Measurements from ENCODE around the gene PRKCH. TPM values are rescaled to one million over a fixed set of nuclear protein-coding genes. Genes with fewer than 3 reads are reported as not detected.
"Not testable (repeated sequence)": the region's sequence is repeated elsewhere in the genome, so short reads cannot be mapped to it uniquely, and the experiment has no call there.

Gene PRKCH
- polyA plus RNA-seq, 3 donors = 15.9 to 19.4 (median 18.9) TPM

GRCh38 chr14:61460718-61461611 is 139.6 kb downstream of the PRKCH start:
- no peak for DNase-seq (ENCODE audit: extremely low read depth in 1 of 11, low read depth in 9 of 11, low spot score in 4 of 11)

DNA sequence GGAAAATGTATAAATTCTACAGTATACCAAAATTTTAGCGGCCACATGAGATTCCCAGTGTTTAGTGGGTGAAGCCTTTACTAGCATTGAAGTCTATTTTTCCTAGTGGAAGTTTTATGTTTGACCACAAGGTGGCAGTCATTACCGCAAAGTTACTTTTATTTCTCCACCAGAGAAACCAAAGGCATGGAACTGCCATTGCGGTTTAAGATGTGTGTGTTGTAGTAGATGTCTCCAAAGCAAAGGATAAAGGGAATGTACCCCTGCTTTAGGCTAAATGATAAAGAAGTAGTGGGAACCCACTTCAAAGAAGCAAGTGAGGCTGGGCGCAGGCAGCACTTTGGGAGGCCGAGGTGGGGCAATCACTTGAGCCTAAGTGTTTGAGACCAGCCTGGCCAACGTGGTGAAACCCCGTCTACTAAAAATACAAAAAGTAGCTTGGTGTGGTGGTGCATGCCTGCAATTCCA is 140.5 kb downstream of the PRKCH start:
- peak in 9 of 11 donors; percentile 53 to 78 (median 67) for DNase-seq (ENCODE audit: extremely low read depth in 1 of 11, low read depth in 9 of 11, low spot score in 4 of 11)

- no peak for DNase-seq (ENCODE audit: extremely low read depth in 1 of 11, low read depth in 9 of 11, low spot score in 4 of 11)
Measured at GRCh38 chr14:61462566-61463193, 141.3 kb downstream of the PRKCH start.

DNA sequence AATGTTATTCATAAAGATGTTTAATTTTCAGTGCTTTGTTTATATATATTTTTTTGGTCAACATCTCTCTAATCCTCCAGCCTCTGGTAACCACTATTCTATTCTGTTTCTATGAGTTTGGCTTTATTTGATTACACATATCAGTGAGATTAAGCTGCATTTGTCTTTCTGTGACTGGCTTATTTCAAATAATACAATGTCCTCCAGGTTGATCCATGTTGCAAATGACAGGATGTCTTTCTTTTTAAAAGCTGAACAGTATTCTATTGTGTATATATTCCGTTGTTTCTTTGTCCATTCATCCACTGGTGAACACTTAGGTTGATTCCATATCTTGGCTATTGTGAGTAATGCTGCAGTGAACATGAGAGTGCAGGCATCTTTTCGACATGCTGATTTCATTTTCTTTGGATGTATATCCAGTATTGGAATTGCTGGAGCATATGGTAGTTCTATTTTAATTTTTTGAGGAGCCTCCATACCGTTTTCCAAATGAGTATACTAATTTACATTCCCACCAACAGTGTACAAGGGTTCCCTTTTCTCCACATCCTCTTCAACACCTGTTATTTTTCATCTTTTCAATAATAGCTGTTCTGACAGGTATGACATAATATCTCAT is 142.4 kb downstream of the PRKCH start:
- no peak for DNase-seq (ENCODE audit: extremely low read depth in 1 of 11, low read depth in 9 of 11, low spot score in 4 of 11)

- DNase-seq (ENCODE audit: extremely low read depth in 1 of 11, low read depth in 9 of 11, low spot score in 4 of 11) = not testable (repeated sequence)
Measured at GRCh38 chr14:61464539-61465320, 143.4 kb downstream of the PRKCH start.

DNA sequence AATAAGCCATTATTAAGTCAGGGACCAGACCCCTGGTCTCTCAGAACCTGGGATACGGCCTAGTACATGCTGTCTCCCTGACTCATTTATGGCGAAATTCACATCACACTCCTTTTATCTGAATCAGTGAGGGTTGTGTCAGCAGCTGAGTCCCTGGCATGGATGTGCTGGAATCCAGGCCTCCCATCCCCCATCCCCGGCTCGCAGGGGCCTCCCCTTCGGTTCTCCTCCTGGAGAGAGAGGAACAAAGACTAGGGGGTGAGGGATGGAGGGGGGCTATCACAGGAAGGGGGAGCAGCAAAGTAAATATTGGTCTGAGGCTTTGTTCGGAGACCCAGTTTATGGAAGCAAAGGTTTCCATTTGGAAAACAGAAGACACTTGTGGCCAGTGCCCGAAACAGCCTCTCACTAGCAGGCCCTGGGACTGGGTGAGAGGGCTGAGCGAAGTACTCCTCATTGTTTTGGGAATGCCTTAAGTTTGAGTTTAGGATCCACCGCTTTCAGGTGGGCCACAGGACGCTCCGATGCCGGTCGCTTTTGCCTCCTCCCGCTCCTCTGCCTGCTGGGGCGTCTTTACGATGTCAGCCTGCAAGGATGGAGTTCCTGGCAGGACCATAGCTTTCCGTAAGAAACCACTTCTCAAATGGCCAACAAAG is 145.0 kb downstream of the PRKCH start:
- no peak for DNase-seq (ENCODE audit: extremely low read depth in 1 of 11, low read depth in 9 of 11, low spot score in 4 of 11)

DNA sequence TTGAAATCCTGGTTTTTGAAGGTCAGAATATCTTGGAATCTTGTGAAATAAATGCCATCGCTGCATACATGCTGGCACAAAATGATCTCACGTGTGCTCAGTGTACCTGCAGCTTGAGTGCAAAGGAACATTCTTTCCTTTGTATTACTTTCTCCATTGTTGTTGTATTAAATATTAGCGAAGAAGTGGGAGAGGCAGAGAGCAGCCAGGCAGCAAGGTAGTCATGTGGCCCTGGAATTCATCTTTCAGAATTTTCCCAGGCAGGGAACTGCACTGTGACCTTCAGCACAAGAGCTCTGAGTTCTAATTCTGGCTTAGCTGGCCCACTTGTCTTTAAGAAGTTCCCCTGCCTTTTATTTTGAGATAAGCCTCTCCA is 145.5 kb downstream of the PRKCH start:
- DNase-seq (ENCODE audit: extremely low read depth in 1 of 11, low read depth in 9 of 11, low spot score in 4 of 11) = no peak

GRCh38 chr14:61467296-61467695 is 145.9 kb downstream of the PRKCH start:
- DNase-seq (ENCODE audit: extremely low read depth in 1 of 11, low read depth in 9 of 11, low spot score in 4 of 11) = no peak

GRCh38 chr14:61468063-61468825 is 146.9 kb downstream of the PRKCH start:
- DNase-seq (ENCODE audit: extremely low read depth in 1 of 11, low read depth in 9 of 11, low spot score in 4 of 11) = no peak

- no peak for DNase-seq (ENCODE audit: extremely low read depth in 1 of 11, low read depth in 9 of 11, low spot score in 4 of 11)
Measured at GRCh38 chr14:61469781-61470180, 148.4 kb downstream of the PRKCH start.

- peak in 3 of 11 donors; percentile 28 to 50 (median 32) for DNase-seq (ENCODE audit: extremely low read depth in 1 of 11, low read depth in 9 of 11, low spot score in 4 of 11)
Measured at GRCh38 chr14:61470261-61470960, 149.0 kb downstream of the PRKCH start.

DNA sequence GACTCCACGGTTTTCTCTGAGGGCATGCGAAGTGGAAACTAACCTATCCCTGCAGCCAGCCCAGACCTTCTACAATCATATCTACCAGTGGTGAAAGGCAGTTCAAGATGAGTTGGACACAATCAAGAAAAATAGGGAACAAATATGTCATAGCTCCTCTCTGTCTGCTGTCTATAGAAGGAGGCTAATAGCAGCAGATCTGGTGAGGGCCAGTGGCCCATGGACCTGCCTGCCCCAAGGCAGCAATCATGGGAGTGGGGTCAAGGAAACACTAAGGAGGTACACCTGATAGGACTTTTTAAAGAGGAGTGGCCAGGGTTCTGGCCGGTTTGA is 149.5 kb downstream of the PRKCH start:
- no peak for DNase-seq (ENCODE audit: extremely low read depth in 1 of 11, low read depth in 9 of 11, low spot score in 4 of 11)

DNA sequence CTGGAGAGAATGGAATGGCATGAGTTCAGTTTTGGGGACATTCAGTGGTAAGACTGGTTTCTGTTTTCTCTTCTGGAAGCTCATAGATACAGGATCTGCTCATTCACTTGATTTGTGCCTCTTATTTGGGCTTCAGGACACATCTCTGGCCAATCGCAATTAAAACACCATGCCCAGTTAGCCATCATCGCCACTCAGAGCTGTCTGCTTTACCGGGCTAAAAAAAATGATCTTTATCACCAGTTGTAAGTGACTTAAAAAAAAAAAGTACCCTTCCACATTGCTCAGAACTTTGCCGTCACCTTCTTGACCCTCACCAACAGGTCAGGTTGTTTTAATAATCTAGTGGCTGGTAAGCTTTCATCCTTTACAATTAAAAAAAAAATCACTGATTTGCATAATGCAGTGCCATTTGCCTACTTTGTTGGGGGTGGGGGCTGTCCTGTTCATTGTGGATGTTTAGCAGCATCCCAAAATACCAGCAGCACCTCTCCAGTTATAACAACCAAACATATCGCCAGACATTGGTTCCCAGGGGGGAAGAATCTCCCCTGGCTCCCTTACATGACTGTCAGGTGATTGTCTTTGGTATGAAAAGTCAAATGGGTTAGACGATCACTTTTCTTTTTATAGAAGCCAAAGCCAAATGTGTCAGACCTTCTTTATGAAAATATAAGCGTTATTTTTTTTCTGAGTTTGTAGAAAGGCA is 150.1 kb downstream of the PRKCH start:
- DNase-seq (ENCODE audit: extremely low read depth in 1 of 11, low read depth in 9 of 11, low spot score in 4 of 11) = no peak

GRCh38 chr14:61472011-61472672 is 150.8 kb downstream of the PRKCH start:
- DNase-seq (ENCODE audit: extremely low read depth in 1 of 11, low read depth in 9 of 11, low spot score in 4 of 11) = no peak

DNA sequence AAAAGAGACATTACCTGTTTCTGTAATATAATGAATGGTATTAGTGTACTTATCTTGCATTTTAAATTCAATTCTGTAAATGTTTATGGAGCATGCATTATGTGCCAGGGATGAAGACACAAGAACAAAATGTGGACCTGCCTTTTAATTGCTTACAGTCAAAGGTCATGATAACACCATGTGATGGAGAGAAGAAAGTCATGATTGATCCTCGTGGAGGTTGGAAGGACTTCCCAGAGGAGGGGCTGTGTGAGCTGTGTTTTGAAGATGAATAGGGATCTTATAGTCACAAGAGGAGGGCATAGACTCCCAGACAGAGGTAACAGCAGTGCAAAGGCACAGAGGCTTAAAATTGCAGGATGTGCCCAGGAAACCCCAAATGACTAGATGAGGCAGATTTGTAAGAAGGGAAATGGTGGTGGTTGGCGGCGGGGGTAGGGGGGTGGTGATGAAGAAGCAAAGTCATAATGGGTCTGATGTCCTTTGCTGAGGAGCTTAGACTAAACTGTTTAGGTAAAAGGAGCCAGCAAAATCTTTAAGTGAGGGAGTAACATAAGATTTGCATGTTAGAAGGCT is 151.5 kb downstream of the PRKCH start:
- DNase-seq (ENCODE audit: extremely low read depth in 1 of 11, low read depth in 9 of 11, low spot score in 4 of 11) = no peak

- no peak for DNase-seq (ENCODE audit: extremely low read depth in 1 of 11, low read depth in 9 of 11, low spot score in 4 of 11)
Measured at GRCh38 chr14:61474015-61474414, 152.6 kb downstream of the PRKCH start.
